ENCODE measurements around the gene SCTR.

DNA sequence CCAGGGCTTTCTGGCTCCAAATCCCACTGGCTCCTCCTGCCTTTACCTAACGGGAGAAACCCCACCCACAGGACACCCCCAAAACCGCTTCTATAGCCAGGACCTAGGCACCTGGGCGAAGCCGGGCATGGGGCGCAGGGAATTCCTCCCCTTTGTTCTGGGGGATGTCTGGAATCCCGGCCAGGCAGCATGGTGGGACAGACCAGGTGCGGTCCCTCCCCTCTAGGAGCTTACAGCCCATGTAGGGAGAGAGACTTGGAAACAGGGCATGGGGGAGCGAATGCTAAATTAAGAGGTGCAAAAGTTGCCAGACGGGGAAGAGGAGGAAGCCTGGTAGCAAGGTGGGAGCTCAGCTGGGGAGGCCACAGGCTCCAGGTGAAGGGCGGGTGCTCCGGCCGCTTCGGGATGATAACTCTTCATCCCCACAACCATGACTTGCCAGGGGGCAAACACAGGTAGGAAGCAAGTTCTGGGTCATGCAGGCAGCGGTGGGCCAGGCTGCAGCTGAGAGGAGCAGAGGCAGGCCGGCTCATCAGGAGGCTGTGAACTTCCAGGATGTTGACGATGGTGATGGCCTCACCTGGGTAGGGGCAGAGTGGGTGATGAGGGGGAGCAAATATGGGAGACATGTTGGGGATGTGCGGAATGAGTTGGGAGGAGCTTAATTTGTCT lies 91.3 kb downstream of the SCTR start:
- TF ChIP-seq CTCF (IDR thresholded peaks at IDR 0.05) = no peak
- TF ChIP-seq POLR2A (IDR thresholded peaks at IDR 0.05) = no peak
